ENCODE measurements around the gene SLIT3. TPM values are rescaled to one million over a fixed set of nuclear protein-coding genes. Genes with fewer than 3 reads are reported as not detected.

The SLIT3 gene
- total and polyA plus RNA-seq, 9 of the 15 experiments (the other 6 are each of a cell fraction or from before 2014, with no cell fraction given), result 0.01 to 0.04 TPM; not detected in 7

DNA sequence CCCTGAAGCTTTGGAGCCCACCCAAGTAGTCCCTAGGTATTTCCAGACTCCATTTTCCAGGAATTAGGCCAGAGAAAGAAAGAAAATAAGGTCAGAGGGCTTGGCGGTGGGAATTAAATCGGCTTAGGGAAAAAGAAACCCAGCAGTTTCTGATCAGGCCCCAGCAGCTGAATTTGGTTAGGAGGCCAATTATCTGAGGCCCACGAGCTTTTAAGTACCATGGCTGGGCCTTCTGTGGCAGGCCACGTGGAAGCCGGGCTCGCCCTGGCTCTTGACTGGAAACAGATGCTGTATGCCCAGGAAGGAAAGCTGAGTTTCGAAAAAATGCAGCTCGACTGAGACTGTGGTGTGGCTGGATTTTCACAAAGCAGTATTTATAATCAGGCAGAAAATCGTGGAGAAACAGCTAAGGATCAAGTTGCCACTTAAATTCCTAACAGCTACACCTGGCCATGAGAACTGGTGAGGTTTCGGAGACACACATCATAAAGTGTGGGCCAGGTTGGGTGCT lies 646.7 kb downstream of the SLIT3 start:
- intact Hi-C loops (cut with micrococcal nuclease) (no loop called here), in situ Hi-C loops (cut with MboI) (loop anchor here (25.0 kb wide), 1 partner anchor 392 kb away; no protein-coding TSS in a partner anchor)
- Histone ChIP-seq H3K79me2 (ENCODE audit: control insufficient read depth, insufficient read depth, low read length) (no peaks in the 10 kb centered on the region), H3K9me3 (replicated peaks; ENCODE audit: control insufficient read depth, insufficient read depth, low read depth, low read length) (no peaks in the 10 kb centered on the region), H3K9me1 (ENCODE audit: control insufficient read depth, insufficient read depth, low read length) (no peaks in the 10 kb centered on the region), H2AFZ (ENCODE audit: low read depth, low read length) (peak overlapping the region; percentile 72), H3K4me1 (replicated peaks in 1 of 2; ENCODE audit: control insufficient read depth in 2 of 2, insufficient read depth in 2 of 2, low read length in 2 of 2) (peaks cover 0 to 23% of the 10 kb centered on the region in 2 experiments; a peak in 2 of 5 replicates), H3K27me3 (ENCODE audit: control insufficient read depth in 2 of 2, insufficient read depth in 2 of 2, low read length in 2 of 2) (no peaks in the 10 kb centered on the region), H4K20me1 (replicated peaks; ENCODE audit: control insufficient read depth, insufficient read depth, low read length) (no peaks in the 10 kb centered on the region), H3K36me3 (ENCODE audit: control insufficient read depth, insufficient read depth, low read length) (no peaks in the 10 kb centered on the region), H3K4me2 (ENCODE audit: insufficient read depth, low read length) (peak overlapping the region; percentile 26; the same call in 1 of the 2 replicates), H3K27ac (ENCODE audit: extremely low read depth, low read depth, low read length) (no peak overlapping the region), H3K9ac (ENCODE audit: insufficient read depth in 1 of 2, low read depth in 2 of 2, low read length in 2 of 2) (no peak overlapping the region), H3K4me3 (no peak overlapping the region)
- CTCF ChIA-PET (ENCODE audit: low intra/inter-chr PET ratio), result no interaction called here
- FAIRE-seq, result peak; percentile 49
- WGBS (ENCODE audit: insufficient coverage, low coverage, missing lambda C conversion rate), result 18% methylated on average over 9 of the region's 10 CpGs
- DNase-seq (ENCODE audit: extremely low read depth in 1 of 4, low spot score in 3 of 4), result no peak
- POLR2A ChIA-PET, result no interaction called here
- ATAC-seq, result no peak
- no TSS peak for BruUV-seq (replicated peaks)
- TF ChIP-seq RFX7 (CRISPR knock-in tag; IDR thresholded peaks at IDR 0.05), result no peak
- no peak for TF ChIP-seq MXI1 (IDR thresholded peaks at IDR 0.05; ENCODE audit: low read depth, low read length)
- no peak for TF ChIP-seq PHF8 (IDR thresholded peaks at IDR 0.05; ENCODE audit: borderline replicate concordance, low read length)
- TF ChIP-seq GATA2 (CRISPR knock-in tag; IDR thresholded peaks at IDR 0.05), result no peak
- TF ChIP-seq ARID2 (IDR thresholded peaks at IDR 0.05), result no peak
- no peak for TF ChIP-seq SMARCE1 (IDR thresholded peaks at IDR 0.05)
- no peak for TF ChIP-seq PHB2 (IDR thresholded peaks at IDR 0.05; ENCODE audit: low read depth)
- TF ChIP-seq EWSR1 (IDR thresholded peaks at IDR 0.05; ENCODE audit: borderline replicate concordance, low read depth, partially characterized antibody), result no peak
- TF ChIP-seq SLC30A9 (CRISPR knock-in tag; IDR thresholded peaks at IDR 0.05), result no peak
- no peak for TF ChIP-seq BRF1 (IDR thresholded peaks at IDR 0.05; ENCODE audit: borderline replicate concordance, extremely low read depth, insufficient read length)
- no peak for TF ChIP-seq ILK (tag; IDR thresholded peaks at IDR 0.05; ENCODE audit: borderline replicate concordance, low read depth)
- TF ChIP-seq HNRNPK (IDR thresholded peaks at IDR 0.05; ENCODE audit: low read depth, low read length, poor library complexity, severe bottlenecking), result no peak
- no peak for TF ChIP-seq ADNP (tag; IDR thresholded peaks at IDR 0.05)
- TF ChIP-seq, protein P1, sequence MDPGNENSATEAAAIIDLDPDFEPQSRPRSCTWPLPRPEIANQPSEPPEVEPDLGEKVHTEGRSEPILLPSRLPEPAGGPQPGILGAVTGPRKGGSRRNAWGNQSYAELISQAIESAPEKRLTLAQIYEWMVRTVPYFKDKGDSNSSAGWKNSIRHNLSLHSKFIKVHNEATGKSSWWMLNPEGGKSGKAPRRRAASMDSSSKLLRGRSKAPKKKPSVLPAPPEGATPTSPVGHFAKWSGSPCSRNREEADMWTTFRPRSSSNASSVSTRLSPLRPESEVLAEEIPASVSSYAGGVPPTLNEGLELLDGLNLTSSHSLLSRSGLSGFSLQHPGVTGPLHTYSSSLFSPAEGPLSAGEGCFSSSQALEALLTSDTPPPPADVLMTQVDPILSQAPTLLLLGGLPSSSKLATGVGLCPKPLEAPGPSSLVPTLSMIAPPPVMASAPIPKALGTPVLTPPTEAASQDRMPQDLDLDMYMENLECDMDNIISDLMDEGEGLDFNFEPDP (CRISPR knock-in tag; IDR thresholded peaks at IDR 0.05), result no peak
- no peak for TF ChIP-seq MTF1 (CRISPR knock-in tag; IDR thresholded peaks at IDR 0.05; ENCODE audit: borderline replicate concordance)
- TF ChIP-seq FOXJ2 (tag; IDR thresholded peaks at IDR 0.05), result no peak
- TF ChIP-seq GABPB2 (CRISPR knock-in tag; conservative IDR thresholded peaks at IDR 0.05), result no peak
